ENCODE data around the gene TRAF3IP1.
"Not testable (repeated sequence)": the region's sequence is repeated elsewhere in the genome, so short reads cannot be mapped to it uniquely, and the experiment has no call there.

The TRAF3IP1 gene

GRCh38 chr2:238313289-238313990 is 6.9 kb upstream of the TRAF3IP1 start:
- TF ChIP-seq ZNF274 (IDR thresholded peaks at IDR 0.05; ENCODE audit: low read depth, low read length) = no peak
- H3K4me3 ChIP-seq (ENCODE audit: low read length) = no peak overlapping the region

GRCh38 chr2:238313991-238314350 is 6.3 kb upstream of the TRAF3IP1 start:
- no peak overlapping the region for H3K4me3 ChIP-seq (ENCODE audit: low read length)
- no peak for TF ChIP-seq ZNF274 (IDR thresholded peaks at IDR 0.05; ENCODE audit: low read depth, low read length)

- TF ChIP-seq ZNF274 (IDR thresholded peaks at IDR 0.05; ENCODE audit: low read depth, low read length) = no peak
- no peak overlapping the region for H3K4me3 ChIP-seq (ENCODE audit: low read length)
These were observed 5.7 kb upstream of the TRAF3IP1 start for GRCh38 chr2:238314576-238314975.

GRCh38 chr2:238315031-238315595 is 5.2 kb upstream of the TRAF3IP1 start:
- no peak overlapping the region for H3K4me3 ChIP-seq (ENCODE audit: low read length)
- TF ChIP-seq ZNF274 (IDR thresholded peaks at IDR 0.05; ENCODE audit: low read depth, low read length) = no peak

- peak overlapping the region; percentile 88 for H3K4me3 ChIP-seq (ENCODE audit: low read length)
- no peak for TF ChIP-seq ZNF274 (IDR thresholded peaks at IDR 0.05; ENCODE audit: low read depth, low read length)
These were observed 447 bp downstream of the TRAF3IP1 start for GRCh38 chr2:238320648-238321281.

- TF ChIP-seq ZNF274 (IDR thresholded peaks at IDR 0.05; ENCODE audit: low read depth, low read length) = no peak
- peak overlapping the region; percentile 88; the same call in 1 of the 2 replicates for H3K4me3 ChIP-seq (ENCODE audit: low read length)
These were observed 1.1 kb downstream of the TRAF3IP1 start for GRCh38 chr2:238321467-238321866.

- no peak for TF ChIP-seq ZNF274 (IDR thresholded peaks at IDR 0.05; ENCODE audit: low read depth, low read length)
- no peak overlapping the region for H3K4me3 ChIP-seq (ENCODE audit: low read length)
These were observed 1.7 kb downstream of the TRAF3IP1 start for GRCh38 chr2:238322001-238322411.

GRCh38 chr2:238324248-238324647 is 3.9 kb downstream of the TRAF3IP1 start:
- H3K4me3 ChIP-seq (ENCODE audit: low read length) = not testable (repeated sequence)

GRCh38 chr2:238325694-238326093 is 5.4 kb downstream of the TRAF3IP1 start:
- H3K4me3 ChIP-seq (ENCODE audit: low read length) = no peak overlapping the region
- no peak for TF ChIP-seq ZNF274 (IDR thresholded peaks at IDR 0.05; ENCODE audit: low read depth, low read length)

GRCh38 chr2:238326801-238327365 is 6.6 kb downstream of the TRAF3IP1 start:
- TF ChIP-seq ZNF274 (IDR thresholded peaks at IDR 0.05; ENCODE audit: low read depth, low read length) = no peak
- H3K4me3 ChIP-seq (ENCODE audit: low read length) = no peak overlapping the region

GRCh38 chr2:238327751-238328150 is 7.4 kb downstream of the TRAF3IP1 start:
- H3K4me3 ChIP-seq (ENCODE audit: low read length) = no peak overlapping the region
- TF ChIP-seq ZNF274 (IDR thresholded peaks at IDR 0.05; ENCODE audit: low read depth, low read length) = no peak

GRCh38 chr2:238330391-238330790 is 10.1 kb downstream of the TRAF3IP1 start:
- H3K4me3 ChIP-seq (ENCODE audit: low read length) = no peak overlapping the region
- no peak for TF ChIP-seq ZNF274 (IDR thresholded peaks at IDR 0.05; ENCODE audit: low read depth, low read length)

- no peak overlapping the region for H3K4me3 ChIP-seq (ENCODE audit: low read length)
- no peak for TF ChIP-seq ZNF274 (IDR thresholded peaks at IDR 0.05; ENCODE audit: low read depth, low read length)
These were observed 11.6 kb downstream of the TRAF3IP1 start for GRCh38 chr2:238331916-238332315.

GRCh38 chr2:238334885-238335284 is 14.6 kb downstream of the TRAF3IP1 start:
- H3K4me3 ChIP-seq (ENCODE audit: low read length) = no peak overlapping the region
- TF ChIP-seq ZNF274 (IDR thresholded peaks at IDR 0.05; ENCODE audit: low read depth, low read length) = no peak

- H3K4me3 ChIP-seq (ENCODE audit: low read length) = not testable (repeated sequence)
These were observed 15.3 kb downstream of the TRAF3IP1 start for GRCh38 chr2:238335591-238335990.

All from GM08714 (cell line).